ENCODE data around the gene HEPN1.

- TF ChIP-seq CTCF (IDR thresholded peaks at IDR 0.05): no peak
- TF ChIP-seq POLR2AphosphoS5 (IDR thresholded peaks at IDR 0.05): no peak
These were observed 45.1 kb upstream of the HEPN1 start for GRCh38 chr11:124873951-124874350.

All from prostate gland (tissue), 2 donors.